GM04503 (cell line): ENCODE measurements around the gene LRRC74A.

Experiments
- DNase-seq: peaks from one replicate; pipeline ENCODE4 v3.0.0-alpha.2; 2012; ENCODE audit warnings: low read depth

Gene LRRC74A

DNA sequence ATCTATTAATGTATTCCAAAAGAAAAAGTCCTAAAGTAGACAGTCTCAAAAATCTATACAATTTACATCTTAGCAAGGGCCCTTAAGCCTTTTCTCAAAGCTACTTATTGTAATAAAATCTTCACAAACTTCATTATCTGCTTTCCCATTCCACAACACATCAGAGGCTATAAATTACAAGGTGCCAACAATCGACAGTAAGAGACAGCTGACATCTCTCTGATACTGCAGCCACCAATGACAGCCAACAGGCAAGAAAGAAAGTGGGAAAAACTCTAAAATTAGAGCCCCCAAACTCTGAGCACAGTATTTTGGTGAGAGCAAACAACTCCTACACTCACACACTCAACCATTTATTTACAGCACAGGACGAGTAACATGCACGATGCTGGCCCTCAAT, 15.7 kb upstream of the LRRC74A start:
- no peak for DNase-seq

- DNase-seq = peak; percentile 19
Observed at GRCh38 chr14:76810953-76811400, 15.2 kb upstream of the LRRC74A start.

DNA sequence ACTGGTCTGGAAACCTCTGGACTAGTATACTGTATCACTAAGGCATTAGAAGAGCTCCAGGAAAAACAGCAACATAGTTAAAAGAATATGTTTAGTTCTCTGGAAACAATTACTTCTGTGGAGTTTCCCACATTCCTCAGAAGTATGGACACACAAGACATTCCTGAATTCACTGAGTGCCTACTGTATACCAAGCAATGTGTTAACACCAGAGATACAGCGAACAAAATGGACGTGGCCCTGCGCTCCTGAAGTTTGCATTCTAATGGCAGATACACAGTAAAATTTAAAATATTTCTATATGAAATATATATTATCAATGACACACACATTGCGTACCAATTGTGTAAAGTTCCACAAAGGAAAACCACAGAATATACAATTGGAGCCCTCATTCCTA, 14.6 kb upstream of the LRRC74A start:
- no peak for DNase-seq

- no peak for DNase-seq
Observed at GRCh38 chr14:76812093-76812421, 14.2 kb upstream of the LRRC74A start.

- peak; percentile 43 for DNase-seq
Observed at GRCh38 chr14:76812422-76813383, 13.5 kb upstream of the LRRC74A start, which contains the start of gene ANGEL1. Gene ANGEL1, minus strand, starts transcription at chr14:76812882. Its CDS starts 55 bp downstream, at chr14:76812827.

DNA sequence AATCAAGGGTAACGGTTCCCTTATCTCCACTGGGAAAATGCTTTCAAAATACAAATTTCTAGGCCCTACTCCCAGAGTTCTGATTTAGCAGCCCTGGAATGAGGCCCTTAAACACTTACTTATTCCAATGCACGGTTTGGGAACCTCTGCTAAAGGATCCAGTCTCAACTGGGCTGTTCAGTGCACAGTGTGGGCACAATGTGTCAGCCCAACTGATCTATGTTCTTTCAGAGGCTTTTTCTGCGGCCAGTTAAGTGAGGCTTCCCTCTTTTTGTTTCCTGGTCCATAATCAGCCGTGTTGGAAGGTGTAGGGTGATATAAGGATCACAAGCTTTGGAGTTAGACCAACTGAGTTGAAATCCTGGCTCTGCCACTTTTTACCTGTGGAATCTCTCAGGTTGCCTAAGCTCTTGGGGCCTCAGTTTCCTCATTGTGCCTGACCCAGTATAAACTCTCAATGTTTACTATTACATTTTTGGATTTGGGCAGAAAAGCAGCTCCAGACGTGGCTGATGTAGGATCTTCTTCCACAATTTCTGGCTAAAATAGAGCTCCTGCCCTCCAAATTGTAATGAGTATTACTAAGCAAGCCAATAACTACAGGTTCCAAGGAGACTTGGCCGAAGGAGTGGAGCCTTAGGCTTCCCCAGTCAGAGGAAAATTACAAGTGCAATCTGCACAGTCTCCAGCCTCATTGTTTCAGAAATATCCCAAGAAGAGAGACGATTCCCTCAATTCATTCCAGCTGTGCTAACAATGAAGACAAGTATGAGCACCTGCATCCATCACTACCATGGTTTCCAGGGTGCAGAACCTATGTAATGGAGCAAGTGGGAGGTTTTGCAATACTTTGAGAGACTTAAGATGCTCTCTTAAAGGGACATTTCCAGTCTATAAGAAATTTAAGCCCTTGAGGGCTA, 11.2 kb upstream of the LRRC74A start:
- DNase-seq = no peak

DNA sequence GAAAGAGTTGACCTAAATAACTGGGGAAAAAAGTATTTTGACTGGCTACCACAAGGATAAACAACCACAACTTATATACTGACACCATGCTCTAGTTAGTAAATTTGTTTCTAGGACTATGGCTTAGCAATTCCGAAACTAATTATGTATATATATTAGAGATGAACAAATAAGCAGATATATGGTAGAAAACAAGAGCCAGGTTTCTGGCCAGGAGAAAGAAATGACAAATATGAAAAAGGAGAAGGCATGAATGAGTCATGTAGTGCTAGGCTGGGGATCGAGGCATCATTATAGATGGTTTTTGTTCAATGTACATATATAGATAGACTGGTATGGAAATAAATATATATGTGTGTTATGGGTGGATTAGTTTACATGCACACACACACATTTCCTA, 5.5 kb upstream of the LRRC74A start:
- DNase-seq = no peak

DNA sequence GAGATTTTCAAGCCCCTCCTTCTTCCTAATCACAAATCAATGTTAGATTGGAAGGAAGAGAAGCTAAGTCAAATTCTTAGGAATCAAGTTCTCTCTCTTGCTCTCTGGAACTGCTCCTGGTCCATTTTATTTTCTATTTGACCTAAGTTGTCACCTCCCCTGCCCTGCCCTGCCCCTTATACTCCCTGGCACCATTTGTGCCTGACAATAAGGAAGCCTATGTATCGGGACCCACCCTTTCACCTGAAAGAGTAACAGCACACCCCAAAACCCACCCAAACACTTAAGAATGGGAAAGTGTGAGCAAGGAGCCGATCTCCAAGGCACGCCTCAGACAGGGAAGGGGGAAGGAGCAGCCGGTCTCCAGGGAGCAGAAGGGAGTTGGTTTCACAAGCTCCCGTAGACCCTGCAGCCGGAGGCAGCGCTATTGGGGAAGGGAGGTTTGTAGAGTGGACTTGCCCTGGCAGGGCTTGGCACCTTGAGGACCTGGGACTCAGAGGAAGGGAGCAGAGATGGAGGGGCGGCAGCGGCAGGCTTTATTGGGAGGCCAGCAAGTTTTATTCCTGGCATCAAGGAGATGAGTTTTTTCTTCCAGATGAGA, 1.6 kb downstream of the LRRC74A start:
- no peak for DNase-seq

GRCh38 chr14:76828339-76829012, 2.3 kb downstream of the LRRC74A start:
- no peak for DNase-seq

- DNase-seq = no peak
Observed at GRCh38 chr14:76829013-76829365, 2.8 kb downstream of the LRRC74A start.

- DNase-seq = no peak
Observed at GRCh38 chr14:76829650-76830421, 3.6 kb downstream of the LRRC74A start.

DNA sequence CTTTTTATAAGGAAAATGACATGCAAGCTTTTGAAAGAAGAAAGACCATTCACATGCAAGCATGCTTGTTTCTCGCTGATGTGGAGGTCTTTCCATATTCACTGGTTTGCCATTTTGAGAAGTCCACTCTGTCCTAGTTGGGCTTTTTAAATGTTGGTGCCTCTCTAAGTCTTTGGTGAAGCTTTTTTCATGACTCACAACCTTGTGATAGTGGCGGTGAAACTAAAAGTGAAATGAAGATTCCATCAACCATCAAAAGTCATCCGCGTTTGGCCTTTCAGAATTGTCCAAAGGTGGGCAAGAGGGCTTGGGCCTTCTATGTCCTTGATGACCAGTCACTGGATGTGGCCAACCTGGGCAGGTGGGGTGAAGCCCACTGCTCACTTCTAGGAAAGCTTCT, 4.3 kb downstream of the LRRC74A start:
- no peak for DNase-seq

DNA sequence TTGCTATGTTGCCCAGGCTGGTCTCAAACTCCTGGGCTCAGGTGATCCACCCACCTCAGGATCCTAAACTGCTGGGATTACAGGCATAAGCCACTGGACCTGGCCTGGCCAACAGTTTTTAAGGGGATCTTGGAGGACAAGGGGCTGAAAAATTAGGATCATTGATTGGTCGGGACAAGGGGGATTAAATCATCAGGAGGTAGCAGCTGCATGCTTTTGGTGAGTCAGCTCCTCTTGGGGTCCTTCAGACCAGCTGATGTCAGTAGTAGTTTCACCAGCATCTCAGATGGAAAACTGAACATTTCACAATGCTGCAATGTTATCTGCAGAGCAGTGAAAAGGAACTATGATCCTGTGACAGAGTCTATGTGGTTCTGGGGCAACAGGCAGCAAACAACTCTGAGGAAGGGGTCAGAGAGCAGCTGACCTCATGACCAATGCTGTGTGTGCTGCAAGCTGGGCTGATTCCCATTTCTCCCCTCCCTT, 6.3 kb downstream of the LRRC74A start:
- DNase-seq = no peak

- no peak for DNase-seq
Observed at GRCh38 chr14:76833011-76833410, 6.8 kb downstream of the LRRC74A start.

GRCh38 chr14:76834241-76834661, 8.0 kb downstream of the LRRC74A start:
- no peak for DNase-seq

GRCh38 chr14:76836029-76836630, 9.9 kb downstream of the LRRC74A start:
- no peak for DNase-seq

DNA sequence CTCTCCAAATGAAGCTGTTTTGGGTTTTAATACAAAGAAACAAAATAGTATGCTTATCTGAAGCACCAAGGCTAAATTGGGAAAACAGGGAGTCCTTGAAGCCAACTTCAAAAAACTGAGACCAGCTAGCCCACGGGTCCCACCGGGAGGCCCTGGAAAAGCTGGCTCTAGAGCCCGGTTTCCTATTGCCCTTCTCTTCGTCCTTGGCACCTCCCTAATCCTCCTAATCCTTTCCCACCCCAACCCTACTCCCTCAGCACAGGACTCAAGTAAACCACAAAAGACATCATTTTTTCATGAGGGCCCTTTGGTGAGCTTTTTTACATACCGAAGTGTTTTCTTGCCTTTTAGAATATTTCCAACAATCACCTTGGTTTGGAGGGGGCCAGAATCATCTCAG, 11.3 kb downstream of the LRRC74A start:
- DNase-seq = no peak

GRCh38 chr14:76842414-76842813, 16.2 kb downstream of the LRRC74A start:
- no peak for DNase-seq

- no peak for DNase-seq
Observed at GRCh38 chr14:76844223-76844622, 18.0 kb downstream of the LRRC74A start.

DNA sequence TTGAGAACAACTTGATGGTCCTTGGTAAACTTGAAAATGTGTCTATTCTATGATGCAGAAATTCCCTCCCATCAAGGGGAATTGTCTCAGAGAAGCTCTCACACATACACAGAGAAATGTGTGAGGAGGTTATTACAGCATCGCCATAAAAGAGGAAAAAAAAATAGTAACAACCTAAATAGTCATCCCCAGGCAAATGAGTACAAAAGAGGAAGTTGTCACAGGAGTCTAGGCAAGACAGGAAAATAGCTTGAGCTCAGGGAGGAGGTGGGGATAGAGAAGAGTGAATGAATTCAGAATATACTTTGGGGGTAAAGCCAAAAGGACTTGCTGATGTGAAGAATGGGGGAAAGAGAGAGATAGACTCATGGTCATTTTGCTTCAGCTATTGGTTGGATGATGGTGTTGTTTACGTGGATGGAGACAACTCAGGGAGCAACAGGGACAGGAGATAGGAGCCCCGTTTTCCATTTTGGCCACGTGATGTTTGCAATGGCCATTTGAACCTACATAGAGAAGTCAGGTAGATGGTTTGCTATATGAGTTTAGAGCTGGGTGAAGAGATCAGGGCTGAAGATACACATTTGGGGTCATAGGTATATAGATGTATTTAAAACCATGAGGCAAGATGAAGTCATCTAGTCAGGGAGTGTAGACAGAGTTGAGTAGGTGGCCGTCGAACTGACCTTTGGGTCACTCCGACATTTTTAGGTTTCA, 20.3 kb downstream of the LRRC74A start:
- DNase-seq = no peak
